Tongue (tissue), 2 donors: ENCODE data around the gene MFF. TPM values are rescaled to one million over a fixed set of nuclear protein-coding genes. Genes with fewer than 3 reads are reported as not detected.
"Not testable (repeated sequence)": the region's sequence is repeated elsewhere in the genome, so short reads cannot be mapped to it uniquely, and the experiment has no call there.

Experiments
- DNase-seq: peaks from one replicate; pipeline ENCODE4 v3.0.0-alpha.2; 2015
- total RNA-seq: library from RNA; depleted of rRNA; stranded (reverse); fragments of >200 nt; gene quantifications from one replicate; pipeline ENCODE4 v1.2.3, GENCODE V29; 2014

The MFF gene
- total RNA-seq, 1 donor from 2014 or later: 86.2 TPM

DNA sequence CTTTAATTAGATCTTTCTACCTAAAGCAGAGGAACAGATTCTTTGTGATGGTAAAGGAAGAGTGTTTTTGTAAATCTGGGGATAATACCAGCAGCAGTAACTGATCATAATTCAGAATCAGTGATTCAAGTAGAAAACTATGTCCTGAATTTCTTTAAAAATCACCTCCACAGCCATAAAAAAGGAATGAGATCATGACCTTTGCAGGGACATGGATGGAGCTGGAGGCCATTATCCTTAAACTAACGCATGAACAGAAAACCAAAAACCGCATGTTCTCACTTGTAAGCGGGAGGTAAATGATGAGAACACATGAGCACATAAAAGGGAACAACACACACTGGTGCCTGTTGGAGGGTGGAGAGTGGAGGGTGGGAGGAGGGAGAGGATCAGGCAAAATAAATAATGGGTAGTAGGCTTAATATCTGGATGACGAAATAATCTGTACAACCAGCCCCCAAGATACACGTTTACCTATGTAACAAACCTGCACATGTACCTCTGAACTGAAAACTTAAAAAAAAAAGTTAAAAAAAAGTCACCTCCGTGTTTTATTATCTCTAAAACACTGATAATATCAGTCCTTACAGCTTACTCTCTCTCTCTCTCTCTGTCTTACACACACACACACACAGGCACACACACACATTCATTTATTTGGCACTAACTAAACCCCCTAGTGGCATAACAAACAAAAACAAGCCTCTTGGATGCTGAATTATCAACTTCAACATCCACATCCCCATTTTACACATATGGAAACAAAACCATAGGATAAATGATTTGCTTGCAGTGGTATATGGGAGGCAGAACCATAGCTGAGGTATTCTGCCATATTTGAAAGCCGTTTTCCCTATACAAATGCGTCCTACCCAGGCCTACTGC is 52.7 kb downstream of the MFF start:
- no peak for DNase-seq

DNA sequence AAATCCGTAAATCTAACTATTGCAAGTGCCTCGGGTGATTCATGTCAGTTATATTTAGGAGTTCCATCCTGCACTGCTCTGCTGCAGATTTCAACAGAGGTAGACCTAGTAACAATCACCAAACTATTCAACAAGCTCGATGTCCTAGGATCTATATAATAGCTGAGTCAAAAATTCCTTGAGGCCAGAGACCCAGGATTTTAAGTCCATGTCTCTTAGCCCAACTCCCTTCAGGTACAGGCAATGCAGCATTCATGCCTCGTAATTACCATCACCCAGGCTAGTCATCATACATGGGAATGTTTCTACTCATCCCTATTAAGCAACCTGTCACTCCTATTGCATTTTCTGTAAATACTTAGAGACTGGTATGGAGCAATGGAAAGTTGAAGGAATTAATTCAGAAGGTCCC is 53.3 kb downstream of the MFF start:
- DNase-seq: no peak

DNA sequence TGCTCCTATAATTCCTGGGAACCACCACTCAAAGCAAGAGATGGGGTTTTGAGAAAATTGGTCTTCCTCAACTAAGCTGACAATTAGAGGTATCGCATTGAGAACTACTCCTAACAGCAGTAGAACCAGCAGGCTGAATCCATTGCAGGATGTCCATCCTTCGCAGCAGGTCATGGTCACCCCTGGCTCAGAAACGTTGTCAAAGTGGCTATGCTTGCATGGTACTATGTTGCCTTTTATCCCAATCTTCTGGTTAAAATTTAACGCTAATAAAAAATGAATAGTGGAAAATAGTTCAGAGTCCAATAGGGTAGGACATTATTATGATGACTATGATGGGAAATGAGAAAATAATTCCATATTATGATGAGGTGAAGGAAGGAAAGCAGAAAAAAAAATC is 54.0 kb downstream of the MFF start, which contains the start of gene TM4SF20:
Gene TM4SF20, minus strand, starts transcription at position 212 of the 400 bp plus-strand sequence. Its CDS starts 38 bp downstream, at position 174.
- no peak for DNase-seq

DNA sequence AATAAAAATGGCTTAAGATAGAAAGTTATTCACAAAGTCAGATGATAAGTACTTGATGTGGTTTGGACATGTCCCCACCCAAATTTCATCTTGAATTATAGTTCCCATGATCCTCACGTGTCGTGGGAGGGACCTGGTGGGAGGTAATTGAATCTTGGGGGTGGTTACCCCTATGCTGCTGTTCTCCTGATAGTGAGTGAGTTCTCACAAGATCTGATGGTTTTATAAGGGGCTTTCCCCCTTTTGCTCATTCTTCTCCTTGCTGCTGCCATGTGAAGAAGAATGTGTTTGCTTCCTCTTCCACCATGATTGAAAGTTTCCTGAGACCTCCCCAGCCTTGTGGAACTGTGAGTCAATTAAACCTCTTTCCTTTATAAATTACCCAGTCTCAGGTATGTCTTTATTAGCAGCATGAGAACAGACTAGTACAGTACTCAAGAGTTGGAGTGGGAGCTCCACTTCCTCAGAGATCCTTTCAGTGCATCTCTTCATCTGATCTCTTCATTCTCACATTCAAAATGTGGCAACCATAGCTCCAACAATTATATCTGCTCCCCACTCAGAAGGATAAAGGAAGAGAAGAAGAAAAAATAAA is 57.3 kb downstream of the MFF start:
- DNase-seq: not testable (repeated sequence)

DNA sequence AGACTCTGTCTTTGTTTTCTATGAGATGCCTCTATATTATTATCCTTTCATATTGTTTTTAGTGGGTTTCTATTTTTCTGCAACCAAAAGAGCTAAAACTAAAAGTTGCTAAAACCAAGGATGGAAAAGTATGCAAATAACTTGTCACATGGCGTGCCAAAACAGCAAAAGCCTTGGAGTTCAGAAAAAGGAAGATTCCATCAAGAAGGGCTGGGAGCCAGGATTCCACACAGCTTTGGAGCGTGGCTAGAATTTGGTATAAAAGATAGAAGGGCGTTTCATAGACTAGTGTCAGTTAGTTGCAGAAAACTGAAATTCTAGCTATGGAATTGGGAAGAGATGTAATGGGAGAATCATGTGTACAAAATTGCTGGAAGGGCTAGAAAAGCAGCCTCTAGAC is 58.6 kb downstream of the MFF start:
- no peak for DNase-seq

DNA sequence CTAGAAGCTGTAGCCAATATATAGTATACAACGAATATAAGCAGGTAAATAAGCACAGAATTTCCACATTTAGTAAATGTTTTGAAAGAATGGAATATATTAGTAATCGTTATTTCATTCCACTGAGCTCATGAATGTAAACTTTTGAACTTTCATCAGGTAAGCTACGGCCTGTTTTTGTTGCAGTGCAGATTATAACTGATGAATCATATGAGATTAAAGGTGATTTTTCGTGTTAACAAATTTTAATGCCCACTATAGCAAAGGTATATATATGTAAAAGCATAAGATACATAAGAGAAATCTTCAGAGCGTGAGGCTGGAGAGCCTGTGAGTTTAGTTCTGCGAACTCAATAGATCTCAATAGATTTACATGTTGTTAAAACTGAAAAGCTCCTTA is 61.6 kb downstream of the MFF start:
- no peak for DNase-seq

DNA sequence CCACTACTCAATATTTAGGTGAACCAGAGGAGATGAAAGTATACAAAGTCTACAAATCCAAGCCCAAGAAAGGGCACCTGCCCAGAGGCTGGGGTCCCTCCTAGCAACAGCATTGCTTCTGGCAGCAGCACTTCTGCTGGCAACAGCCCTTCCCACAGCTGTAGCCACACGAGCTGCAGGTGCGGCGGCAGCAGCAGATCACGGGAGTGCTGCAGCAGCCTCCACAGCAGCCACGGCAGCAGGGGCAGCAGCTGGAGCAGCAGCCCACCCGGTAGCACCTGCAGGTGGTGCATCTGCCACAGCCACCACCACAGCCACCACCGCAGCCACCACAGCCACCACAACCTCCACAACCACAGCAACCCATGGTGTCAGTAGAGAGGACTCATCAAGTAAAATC is 62.5 kb downstream of the MFF start, which contains the start of gene SCYGR1:
Gene SCYGR1, minus strand, starts transcription at position 367 of the 400 bp plus-strand sequence. Its CDS starts 0 bp downstream, at position 367.
- DNase-seq: not testable (repeated sequence)

DNA sequence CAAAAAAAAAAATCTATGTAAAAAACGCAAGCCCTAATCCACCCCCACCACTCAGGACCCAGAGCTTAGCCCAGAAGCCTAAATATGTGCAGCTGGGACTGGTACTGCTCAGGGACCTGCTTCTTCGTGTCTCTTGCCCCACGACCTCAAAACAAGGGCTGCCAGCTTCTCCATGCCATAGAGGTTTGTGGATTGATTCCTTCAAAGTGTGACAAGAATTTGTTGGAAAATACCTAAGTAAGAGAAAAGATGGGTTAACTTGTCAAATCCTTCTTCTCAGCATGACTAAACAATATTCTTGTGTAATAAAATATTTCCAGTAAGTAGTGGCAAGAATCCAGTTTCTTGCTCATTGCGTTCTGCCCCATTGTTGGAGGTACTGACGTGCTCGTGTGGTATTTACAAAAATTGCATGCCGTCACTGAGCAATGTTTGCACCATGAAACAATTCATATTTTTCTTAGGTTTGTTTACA is 63.5 kb downstream of the MFF start:
- no peak for DNase-seq

DNA sequence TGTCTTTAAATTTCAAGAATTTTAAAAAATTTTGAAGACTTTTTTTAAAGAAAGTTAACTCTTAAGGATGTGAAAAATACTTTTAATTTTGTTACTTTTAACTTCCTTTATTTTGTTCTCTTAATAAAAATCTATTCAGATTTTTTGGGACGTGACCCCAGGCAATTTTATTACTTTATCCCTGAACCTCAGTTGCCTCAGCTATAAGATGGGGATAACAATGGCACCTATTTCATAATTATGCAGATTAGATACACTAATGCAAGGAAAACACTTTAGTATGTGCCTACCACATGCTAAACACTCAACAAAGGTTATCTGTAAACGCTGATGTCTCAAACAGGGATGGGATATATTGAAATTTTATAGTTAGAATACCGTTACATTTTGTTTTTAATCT is 64.2 kb downstream of the MFF start:
- DNase-seq: no peak

DNA sequence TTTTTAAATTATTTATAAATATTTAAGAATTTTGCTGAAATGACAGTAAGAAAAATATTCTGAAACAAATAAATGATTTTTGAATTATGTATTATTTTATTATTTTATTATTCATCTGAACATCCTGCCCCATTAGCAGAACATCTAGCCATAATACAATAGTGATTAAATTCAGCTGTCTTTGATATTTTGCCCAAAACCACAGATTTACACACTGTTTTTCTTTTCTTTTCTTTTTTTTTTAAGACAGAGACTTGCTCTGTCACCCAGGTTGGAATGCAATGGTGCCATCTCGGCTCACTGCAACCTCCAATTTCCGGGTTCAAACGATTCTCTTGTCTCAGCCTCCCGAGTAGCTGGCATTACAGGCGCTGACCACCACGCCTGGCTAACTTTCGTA is 64.6 kb downstream of the MFF start:
- DNase-seq: no peak

DNA sequence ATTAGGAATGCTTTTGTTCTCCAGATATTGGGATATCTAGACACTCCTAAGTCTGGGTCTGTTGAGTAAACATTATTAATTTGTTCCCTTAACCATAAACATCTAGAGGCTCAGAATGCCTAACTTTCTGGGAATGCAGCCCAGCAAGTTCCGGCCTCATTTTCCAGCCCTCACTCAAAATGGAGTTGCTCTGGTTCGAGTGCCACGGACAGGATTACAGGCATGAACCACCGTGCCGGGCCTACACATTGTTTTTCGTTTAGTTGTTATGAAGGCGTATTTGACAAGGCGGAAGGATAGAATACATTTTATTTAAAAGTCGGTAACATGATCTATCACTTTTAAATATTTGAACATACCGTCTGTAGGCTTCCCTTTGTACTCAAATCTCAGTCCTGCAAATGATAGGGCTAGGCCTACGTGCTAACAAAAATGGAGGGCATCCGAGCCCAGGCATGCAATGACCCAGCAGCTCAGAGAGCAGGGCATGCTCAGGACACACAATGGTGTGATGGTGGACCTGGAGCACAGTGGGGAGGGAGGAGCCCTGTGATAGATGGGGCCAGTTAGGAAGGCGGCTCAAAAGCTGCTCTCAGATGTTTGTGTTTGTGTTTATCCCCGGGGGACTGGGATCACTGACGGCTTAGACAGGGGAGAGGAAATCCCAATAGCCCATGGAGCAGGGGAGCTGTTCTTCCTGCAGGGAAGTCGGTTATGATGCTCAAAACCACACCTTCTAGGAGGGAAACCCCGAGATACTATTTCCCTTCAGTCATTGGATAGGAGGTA is 65.6 kb downstream of the MFF start:
- DNase-seq: no peak

DNA sequence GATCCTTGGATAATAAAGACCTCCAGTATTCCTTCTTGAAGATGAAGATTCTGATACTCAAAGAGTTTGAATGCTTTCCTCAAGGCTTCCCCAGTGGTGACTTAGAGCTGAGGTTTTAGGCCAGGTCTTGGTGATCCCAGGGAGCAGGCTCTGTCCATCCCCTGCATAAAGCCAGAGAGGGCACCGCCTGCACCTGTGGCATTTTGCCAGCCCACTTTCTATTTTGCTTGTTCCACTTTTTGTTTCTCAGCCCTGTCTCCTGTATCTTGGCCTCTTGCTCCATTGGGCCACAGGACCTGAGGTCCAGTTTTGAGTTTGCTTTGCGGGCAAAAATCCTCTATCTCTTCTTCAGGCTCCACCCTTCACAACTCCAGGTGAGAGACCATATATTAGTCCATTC is 69.3 kb downstream of the MFF start:
- no peak for DNase-seq

DNA sequence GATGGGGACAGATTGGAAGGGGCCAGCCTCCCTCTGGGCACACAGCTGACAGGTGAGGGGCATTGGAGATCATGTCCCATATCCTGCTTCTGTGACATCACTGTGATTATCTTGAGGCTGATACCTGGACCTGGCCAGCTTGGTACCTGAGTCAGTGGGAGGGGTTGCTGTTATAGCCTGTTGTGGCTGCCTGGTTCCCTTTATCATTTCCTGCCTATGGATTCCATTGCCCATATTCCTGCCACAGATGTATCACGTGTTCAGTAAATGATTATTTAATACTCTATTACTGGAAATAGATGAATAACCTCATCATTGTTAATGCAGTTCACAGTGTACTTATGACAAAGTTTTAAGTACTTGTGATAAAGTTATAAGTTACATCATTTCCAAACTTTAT is 70.5 kb downstream of the MFF start:
- DNase-seq: no peak

DNA sequence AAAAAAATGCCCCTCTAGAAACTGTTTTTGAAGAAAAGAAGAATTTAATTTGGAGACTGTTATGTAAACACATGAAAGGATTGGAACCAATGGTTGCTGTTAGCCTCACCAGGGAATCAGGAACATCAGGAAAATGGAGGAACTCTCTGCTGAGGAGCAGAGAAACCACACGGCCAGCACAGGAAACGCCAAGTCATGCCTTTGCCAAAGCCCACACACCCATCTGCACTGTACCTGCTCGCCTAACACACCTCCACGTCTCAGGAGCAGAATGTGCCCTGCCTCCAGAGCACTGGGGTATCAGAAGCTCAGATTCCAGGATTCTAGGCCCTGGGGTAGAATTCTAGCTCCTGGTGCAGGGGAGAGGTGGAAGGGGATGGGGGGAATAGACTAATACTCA is 72.5 kb downstream of the MFF start:
- no peak for DNase-seq

DNA sequence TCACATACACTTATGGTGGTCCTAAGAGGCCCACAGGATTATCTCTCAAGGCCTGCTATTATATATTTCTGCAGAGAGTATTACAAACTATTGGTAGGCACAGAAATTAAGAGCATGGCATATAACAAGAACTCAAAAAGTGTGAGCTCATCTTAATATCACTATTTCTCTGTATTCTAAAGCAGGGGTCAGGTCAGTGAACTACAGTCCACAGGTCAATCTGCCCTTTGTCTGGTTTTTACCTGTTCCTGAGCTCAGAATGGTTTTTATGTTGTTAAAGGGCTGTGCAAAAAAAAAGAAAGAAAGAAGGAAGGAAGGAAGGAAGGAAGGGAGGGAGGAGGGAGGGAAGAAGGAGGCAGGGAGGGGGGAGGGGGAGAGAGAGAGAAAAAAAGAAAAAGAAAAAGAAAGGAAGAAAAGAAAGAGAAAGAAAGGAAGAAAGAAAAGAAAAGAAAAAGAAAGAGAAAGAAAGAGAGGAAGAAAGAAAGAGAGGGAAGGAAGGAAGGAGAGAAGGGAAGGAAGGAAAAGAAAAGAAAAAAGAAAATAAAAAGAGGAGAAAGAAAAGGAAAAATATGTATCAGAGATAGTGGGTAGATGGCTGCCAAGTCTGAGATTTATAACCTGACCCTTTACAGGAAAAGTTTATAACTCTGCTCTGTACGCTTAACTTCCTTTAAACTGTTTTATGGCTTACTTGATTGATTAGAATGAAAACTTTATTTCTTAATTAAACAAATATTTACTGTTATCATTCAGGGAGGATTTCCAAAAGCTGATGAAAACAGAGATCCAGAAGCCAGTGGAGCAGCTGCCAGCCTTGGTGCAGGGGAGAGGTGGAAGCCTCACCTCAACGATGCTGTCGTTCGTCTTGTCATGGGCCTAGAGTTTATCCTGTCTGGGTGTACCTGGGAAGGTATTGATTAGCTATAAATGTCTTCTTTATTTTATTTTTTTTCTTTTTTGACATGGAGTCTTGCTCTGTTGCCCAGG is 73.9 kb downstream of the MFF start:
- DNase-seq: no peak

DNA sequence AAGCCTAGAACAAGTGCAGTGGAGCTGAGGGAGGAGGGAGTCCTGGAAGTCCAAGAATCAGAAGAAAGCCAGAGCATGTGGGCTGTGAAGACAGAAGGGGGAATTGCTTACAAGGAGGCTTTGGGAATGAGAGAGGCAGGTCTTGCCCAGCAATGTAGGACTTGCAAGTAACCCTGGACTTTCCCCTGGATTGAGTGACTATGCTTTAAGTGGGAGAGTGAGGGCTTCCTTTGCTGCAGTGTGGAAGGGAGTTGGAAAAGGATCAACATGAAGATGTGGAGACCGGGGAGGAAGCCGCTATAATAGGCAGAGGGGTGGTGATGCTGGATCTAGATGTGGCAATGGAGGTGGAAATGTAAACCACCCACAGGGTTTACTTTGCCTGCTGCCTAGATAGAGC is 76.5 kb downstream of the MFF start:
- no peak for DNase-seq

DNA sequence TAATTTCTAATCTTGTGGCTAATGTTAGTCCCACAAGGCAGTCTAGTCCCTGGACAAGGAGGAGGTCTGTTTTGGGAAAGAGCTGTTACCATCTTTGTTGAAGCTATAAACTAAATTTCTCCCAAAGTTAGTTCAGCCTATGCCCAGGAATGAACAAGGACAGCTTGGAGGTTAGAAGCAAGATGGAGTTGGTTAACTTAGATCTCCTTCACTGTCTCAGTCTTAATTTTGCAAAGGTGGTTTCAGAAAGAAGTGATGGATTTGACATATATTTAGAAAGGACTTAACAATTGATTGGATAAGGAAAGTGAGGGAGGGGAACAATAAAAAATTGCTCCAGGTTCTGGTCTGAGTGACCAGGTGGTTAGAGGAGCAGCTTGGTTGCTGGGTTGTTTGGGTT is 77.3 kb downstream of the MFF start:
- no peak for DNase-seq

DNA sequence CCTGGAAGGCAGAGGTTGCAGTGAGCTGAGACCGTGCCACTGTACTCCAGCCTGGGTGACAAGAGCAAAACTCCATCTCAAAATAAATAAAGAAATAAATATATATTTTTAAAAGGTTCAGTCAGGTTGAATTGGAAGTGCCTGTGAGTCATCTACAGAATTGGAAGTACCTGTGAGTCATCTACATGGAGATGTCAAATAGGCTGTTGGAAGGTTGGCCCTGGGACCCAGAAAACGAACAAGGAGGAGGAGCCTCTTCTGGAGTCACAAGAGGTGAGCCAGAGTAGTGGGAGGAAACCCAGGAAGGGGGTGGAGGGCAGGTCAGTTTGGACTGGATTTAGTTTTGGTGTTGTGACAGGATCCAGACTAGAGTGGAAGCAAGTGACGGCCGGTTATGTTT is 77.9 kb downstream of the MFF start:
- no peak for DNase-seq

DNA sequence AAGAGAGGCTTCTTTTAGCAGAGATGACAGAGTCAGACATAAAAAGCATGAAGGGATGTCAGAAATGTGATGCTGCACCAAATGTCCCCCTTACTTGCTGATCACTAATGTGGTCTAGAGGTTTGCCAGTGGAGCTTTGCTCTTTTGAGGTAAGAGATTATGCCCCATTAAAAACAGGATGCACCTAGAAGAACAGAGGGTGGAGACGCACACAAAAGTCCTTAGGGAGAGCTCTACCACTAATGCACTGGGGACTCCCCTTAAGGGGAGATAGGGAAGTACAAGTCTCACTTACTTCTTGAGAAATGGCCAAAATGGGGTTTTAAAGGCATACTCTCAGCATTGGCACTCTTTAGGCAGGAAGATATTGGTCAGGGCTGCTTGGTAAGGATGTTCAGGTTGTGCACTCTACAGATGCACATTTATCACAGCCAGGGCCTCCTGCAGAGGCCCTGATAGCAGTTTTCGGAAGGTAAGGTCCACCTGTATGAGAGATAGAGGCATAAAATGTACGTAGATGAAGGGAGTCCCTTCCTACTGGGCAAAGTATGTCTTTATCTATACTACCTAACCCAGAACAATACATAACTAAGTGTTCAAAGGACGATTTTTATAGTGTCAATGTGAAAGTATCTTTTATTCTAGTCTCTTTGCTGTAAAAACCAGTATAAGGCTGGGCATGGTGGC is 79.7 kb downstream of the MFF start:
- no peak for DNase-seq

DNA sequence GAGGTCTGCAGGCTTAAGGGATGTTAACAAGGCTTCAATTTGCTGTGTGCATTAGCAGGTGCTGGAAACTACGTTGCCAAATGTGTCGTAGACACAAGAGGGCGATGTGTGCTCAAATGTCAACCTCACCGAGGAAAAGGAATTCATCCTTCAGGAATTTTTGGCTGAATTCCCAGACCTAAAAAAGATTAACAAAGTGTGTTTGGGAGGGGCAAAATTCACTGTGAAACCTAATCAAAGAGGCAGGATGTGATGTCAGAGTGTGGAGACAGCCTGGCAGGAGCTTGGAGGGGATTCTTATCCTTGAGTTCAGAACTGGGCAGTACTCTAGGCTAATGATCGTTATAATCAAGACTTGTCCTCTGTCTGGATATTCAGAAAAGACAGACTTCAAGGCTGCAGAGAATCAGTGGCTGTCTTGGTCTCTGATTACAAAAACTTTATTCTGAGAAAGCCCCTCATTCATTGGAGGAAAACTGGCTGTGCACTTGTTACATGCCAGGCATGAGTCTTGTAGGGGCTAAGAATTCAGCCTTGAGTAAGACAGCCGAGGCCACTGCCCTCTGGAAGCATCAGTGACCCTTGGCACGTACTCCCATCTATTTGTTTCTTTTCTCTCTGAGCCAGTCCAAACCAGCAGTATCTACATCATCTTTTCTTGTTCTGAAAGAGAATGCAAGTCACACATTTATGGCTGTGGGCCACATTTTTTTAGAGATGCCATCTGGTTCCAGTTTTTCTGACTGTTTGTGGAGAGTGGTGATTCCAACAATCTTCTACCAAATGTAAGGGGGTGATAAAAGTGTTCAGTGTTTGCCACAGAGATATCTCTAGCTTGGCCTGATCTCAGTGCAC is 81.4 kb downstream of the MFF start:
- peak; percentile 97 for DNase-seq
